OCI-LY1 (cell line): ENCODE measurements around the gene AKT3.
"Not testable (repeated sequence)": the region's sequence is repeated elsewhere in the genome, so short reads cannot be mapped to it uniquely, and the experiment has no call there.

Experiments used
- H2AFZ ChIP-seq: fragments of 200-600 bp; sonication (generic), shearing (Covaris generic); 2 replicates; pipeline ENCODE4 v1.6.0; 2014; ENCODE audit warnings: antibody characterized with exemption, mild to moderate bottlenecking, low read length
- H3F3A ChIP-seq: fragments of 200-600 bp; sonication (generic), shearing (Covaris generic); 2 replicates; pipeline ENCODE4 v1.6.0; 2014; ENCODE audit warnings: mild to moderate bottlenecking, antibody characterized with exemption, low read length, moderate library complexity; ENCODE audit not compliant: insufficient read depth
- H3K27ac ChIP-seq: fragments of 200-600 bp; sonication (generic); 2 replicates; pipeline ENCODE4 v1.5.1; 2014; ENCODE audit warnings: low read length, mixed run types, mild to moderate bottlenecking, low read depth; ENCODE audit not compliant: poor library complexity, severe bottlenecking
- H3K27me3 ChIP-seq: fragments of 200-600 bp; sonication (generic); 2 replicates; pipeline ENCODE4 v1.6.0; 2014; ENCODE audit warnings: antibody characterized with exemption, mild to moderate bottlenecking, low read length, moderate library complexity; ENCODE audit not compliant: insufficient read depth
- H3K36me3 ChIP-seq: fragments of 200-600 bp; sonication (generic); 2 replicates; pipeline ENCODE4 v1.6.1; 2014; ENCODE audit warnings: mild to moderate bottlenecking, antibody characterized with exemption, low read length, moderate library complexity, mixed read lengths; ENCODE audit not compliant: insufficient read depth
- H3K4me1 ChIP-seq: fragments of 200-600 bp; sonication (generic); 2 replicates; pipeline ENCODE4 v1.5.1; 2014; ENCODE audit warnings: mild to moderate bottlenecking, low read length, moderate library complexity; ENCODE audit not compliant: insufficient read depth, severe bottlenecking
- H3K4me2 ChIP-seq: fragments of 200-600 bp; sonication (generic), shearing (Covaris generic); 2 replicates; pipeline ENCODE4 v1.6.1; 2014; ENCODE audit warnings: low read length
- H3K4me3 ChIP-seq: fragments of 200-600 bp; sonication (generic); 2 replicates; pipeline ENCODE4 v1.5.1; 2014; ENCODE audit warnings: low read length, low read depth, mild to moderate bottlenecking, mixed read lengths; ENCODE audit not compliant: poor library complexity, severe bottlenecking
- H3K79me2 ChIP-seq: fragments of 200-600 bp; shearing (Covaris generic); 2 replicates; pipeline ENCODE4 v1.6.1; 2016; ENCODE audit warnings: mixed run types, low read length, mixed read lengths; ENCODE audit not compliant: insufficient read depth
- H3K9ac ChIP-seq: fragments of 200-600 bp; sonication (generic), shearing (Covaris generic); 2 replicates; pipeline ENCODE4 v1.6.1; 2014; ENCODE audit warnings: mild to moderate bottlenecking, low read length, mixed read lengths
- H3K9me2 ChIP-seq: fragments of 200-600 bp; sonication (generic), shearing (Covaris generic); 2 replicates; pipeline ENCODE4 v1.6.1; 2014; ENCODE audit warnings: low read depth, mild to moderate bottlenecking, low read length, mixed read lengths
- H3K9me3 ChIP-seq: fragments of 200-600 bp; shearing (Covaris generic); 2 replicates; pipeline ENCODE4 v1.6.1; 2014; ENCODE audit warnings: low read length, mixed read lengths
- H4K20me1 ChIP-seq: fragments of 200-600 bp; sonication (generic), shearing (Covaris generic); 2 replicates; pipeline ENCODE4 v1.6.0; 2016; ENCODE audit warnings: mild to moderate bottlenecking, low read length; ENCODE audit not compliant: insufficient read depth
- EZH2 ChIP-seq: fragments of 200-600 bp; sonication (generic), shearing (Covaris generic); IDR thresholded peaks from 2 replicates; pipeline ENCODE4 v1.8.0; 2017; ENCODE audit warnings: borderline replicate concordance, mixed run types, mild to moderate bottlenecking, antibody characterized with exemption, low read length, moderate library complexity, mixed read lengths
- TF ChIP-seq, protein P1 (sequence below): fragments of 200-600 bp; sonication (generic), shearing (Covaris generic); IDR thresholded peaks from 2 replicates; pipeline ENCODE4 v1.5.1; 2017; ENCODE audit warnings: mild to moderate bottlenecking, antibody characterized with exemption, low read length, moderate library complexity, mixed read lengths

The AKT3 gene

DNA sequence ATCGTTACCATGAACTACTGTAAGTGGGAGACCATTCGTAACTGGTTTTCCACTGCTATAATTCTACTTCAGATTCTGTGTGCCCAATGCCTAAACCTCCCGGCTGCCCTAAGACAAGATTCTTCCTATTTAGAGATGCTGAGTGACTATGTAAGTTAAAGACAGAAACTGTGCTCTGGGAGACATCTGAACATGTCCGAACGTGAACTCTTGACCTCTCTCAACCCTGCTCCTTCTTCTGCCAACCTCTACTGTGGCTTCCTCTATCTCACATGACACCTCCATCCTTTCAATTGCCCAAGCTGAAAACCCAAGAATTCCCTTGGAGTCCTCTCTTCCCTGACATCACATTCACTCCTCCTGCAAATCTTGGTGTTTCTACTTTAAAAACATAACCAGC lies 182.9 kb downstream of the AKT3 start:
- H3K9ac ChIP-seq: no peak overlapping the region
- H3K9me3 ChIP-seq: no peaks in the 10 kb centered on the region
- H4K20me1 ChIP-seq: no peaks in the 10 kb centered on the region
- H3F3A ChIP-seq: no peaks in the 10 kb centered on the region
- no peaks in the 10 kb centered on the region for H3K4me1 ChIP-seq
- no peaks in the 10 kb centered on the region for H3K27me3 ChIP-seq
- no peak overlapping the region for H3K27ac ChIP-seq
- H3K79me2 ChIP-seq: no peaks in the 10 kb centered on the region
- H3K4me2 ChIP-seq: no peak overlapping the region
- no peak overlapping the region for H2AFZ ChIP-seq
- no peaks in the 10 kb centered on the region for H3K9me2 ChIP-seq
- TF ChIP-seq, protein P1, sequence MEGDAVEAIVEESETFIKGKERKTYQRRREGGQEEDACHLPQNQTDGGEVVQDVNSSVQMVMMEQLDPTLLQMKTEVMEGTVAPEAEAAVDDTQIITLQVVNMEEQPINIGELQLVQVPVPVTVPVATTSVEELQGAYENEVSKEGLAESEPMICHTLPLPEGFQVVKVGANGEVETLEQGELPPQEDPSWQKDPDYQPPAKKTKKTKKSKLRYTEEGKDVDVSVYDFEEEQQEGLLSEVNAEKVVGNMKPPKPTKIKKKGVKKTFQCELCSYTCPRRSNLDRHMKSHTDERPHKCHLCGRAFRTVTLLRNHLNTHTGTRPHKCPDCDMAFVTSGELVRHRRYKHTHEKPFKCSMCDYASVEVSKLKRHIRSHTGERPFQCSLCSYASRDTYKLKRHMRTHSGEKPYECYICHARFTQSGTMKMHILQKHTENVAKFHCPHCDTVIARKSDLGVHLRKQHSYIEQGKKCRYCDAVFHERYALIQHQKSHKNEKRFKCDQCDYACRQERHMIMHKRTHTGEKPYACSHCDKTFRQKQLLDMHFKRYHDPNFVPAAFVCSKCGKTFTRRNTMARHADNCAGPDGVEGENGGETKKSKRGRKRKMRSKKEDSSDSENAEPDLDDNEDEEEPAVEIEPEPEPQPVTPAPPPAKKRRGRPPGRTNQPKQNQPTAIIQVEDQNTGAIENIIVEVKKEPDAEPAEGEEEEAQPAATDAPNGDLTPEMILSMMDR: no peak
- TF ChIP-seq EZH2: no peak
- no peaks in the 10 kb centered on the region for H3K36me3 ChIP-seq
- no peak overlapping the region for H3K4me3 ChIP-seq

DNA sequence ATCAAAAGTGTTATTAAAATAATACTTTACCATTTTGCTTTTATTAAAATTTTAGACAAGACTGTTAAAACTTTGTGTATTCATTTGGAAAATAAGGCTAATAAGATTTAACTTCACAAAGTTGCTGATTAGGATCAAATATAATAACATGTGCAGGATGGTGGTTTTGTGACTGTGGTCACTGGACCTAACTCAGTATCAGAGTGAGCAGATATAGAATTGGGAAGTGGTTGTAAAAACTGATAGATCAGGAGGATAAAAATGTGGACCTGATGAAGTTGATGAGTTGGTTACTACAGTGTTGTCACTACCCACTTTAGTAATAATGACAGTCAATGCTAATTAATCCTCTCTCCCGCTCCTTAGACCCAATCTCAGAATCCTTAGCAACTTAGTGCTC lies 186.4 kb downstream of the AKT3 start:
- Histone ChIP-seq H3K27ac (no peak overlapping the region), H3K9ac (no peak overlapping the region), H3K4me3 (no peak overlapping the region), H3K4me2 (no peak overlapping the region), H3K9me3 (no peaks in the 10 kb centered on the region), H3K27me3 (no peaks in the 10 kb centered on the region), H3F3A (no peaks in the 10 kb centered on the region), H3K4me1 (no peaks in the 10 kb centered on the region), H2AFZ (no peak overlapping the region), H3K9me2 (no peaks in the 10 kb centered on the region), H3K36me3 (no peaks in the 10 kb centered on the region), H4K20me1 (no peaks in the 10 kb centered on the region), H3K79me2 (no peaks in the 10 kb centered on the region)
- TF ChIP-seq, protein P1: no peak
- TF ChIP-seq EZH2: no peak

DNA sequence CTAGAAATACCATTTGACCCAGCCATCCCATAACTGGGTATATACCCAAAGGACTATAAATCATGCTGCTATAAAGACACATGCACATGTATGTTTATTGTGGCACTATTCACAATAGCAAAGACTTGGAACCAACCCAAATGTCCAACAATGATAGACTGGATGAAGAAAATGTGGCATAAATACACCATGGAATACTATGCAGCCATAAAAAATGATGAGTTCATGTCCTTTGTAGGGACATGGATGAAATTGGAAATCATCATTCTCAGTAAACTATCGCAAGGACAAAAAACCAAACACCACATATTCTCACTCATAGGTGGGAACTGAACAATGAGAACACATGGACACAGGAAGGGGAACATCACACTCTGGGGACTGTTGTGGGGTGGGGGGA lies 187.9 kb downstream of the AKT3 start:
- not testable (repeated sequence) for H3K27ac ChIP-seq, H3K9me2 ChIP-seq, H3K36me3 ChIP-seq, H3K9ac ChIP-seq, H3F3A ChIP-seq, H3K79me2 ChIP-seq, H3K4me3 ChIP-seq, H3K4me1 ChIP-seq, H3K27me3 ChIP-seq, H4K20me1 ChIP-seq, H3K9me3 ChIP-seq, H3K4me2 ChIP-seq, H2AFZ ChIP-seq

DNA sequence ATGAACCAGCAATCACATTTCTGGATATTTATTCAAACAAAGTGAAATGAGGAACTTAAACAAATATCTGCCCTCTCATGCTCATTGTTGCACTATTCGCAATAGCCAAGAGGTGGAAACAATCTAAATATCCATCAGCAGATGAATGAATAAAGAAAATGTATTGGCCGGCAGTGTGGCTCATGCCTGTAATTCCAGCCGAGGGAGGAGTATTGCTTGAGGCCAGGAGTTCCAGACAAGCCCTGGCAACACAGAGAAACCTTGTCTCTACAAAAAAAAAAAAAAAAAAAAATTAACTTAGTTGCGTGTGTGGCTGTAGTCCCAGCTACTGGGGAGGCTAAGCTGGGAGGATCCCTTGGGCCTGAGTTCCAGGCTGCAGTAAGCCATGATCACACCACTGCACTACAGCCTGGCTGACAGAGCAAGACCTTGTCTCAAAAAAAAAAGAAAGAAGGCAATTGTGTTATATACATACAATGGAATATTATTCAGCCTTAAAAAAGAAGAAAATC lies 191.4 kb downstream of the AKT3 start:
- Histone ChIP-seq H4K20me1 (no peaks in the 10 kb centered on the region), H3K36me3 (no peaks in the 10 kb centered on the region), H3F3A (no peaks in the 10 kb centered on the region), H3K4me3 (no peak overlapping the region), H3K27ac (no peak overlapping the region), H3K27me3 (no peaks in the 10 kb centered on the region), H3K9ac (no peak overlapping the region), H3K4me2 (no peak overlapping the region), H3K4me1 (no peaks in the 10 kb centered on the region), H3K79me2 (no peaks in the 10 kb centered on the region), H3K9me3 (no peaks in the 10 kb centered on the region), H3K9me2 (no peaks in the 10 kb centered on the region), H2AFZ (no peak overlapping the region)
- no peak for TF ChIP-seq EZH2
- TF ChIP-seq, protein P1: no peak
